Measurements from ENCODE around the gene ECEL1.

DNA sequence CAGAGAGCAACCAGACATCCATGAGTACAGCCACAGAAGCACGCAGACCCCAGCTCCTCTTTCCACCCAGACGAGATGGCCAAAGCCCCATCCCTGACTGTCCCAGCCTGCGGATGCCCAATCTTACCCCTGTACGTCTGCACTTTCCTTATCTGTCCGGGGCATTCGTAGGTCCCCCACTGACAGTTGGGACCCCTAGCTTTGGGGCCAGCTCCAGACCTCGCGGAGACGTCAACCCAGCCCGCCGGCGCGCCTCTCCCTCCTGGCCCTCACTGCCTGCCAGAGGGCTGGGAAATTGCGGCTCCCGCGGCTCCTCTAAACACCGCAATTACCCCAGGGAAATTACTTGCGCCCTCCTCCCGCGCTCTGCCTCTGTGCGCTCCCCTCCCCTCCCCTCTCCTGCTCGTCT, 2.3 kb downstream of the ECEL1 start:
- TF ChIP-seq, protein P1, sequence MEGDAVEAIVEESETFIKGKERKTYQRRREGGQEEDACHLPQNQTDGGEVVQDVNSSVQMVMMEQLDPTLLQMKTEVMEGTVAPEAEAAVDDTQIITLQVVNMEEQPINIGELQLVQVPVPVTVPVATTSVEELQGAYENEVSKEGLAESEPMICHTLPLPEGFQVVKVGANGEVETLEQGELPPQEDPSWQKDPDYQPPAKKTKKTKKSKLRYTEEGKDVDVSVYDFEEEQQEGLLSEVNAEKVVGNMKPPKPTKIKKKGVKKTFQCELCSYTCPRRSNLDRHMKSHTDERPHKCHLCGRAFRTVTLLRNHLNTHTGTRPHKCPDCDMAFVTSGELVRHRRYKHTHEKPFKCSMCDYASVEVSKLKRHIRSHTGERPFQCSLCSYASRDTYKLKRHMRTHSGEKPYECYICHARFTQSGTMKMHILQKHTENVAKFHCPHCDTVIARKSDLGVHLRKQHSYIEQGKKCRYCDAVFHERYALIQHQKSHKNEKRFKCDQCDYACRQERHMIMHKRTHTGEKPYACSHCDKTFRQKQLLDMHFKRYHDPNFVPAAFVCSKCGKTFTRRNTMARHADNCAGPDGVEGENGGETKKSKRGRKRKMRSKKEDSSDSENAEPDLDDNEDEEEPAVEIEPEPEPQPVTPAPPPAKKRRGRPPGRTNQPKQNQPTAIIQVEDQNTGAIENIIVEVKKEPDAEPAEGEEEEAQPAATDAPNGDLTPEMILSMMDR (IDR thresholded peaks at IDR 0.05), result no peak
- TF ChIP-seq POLR2A (IDR thresholded peaks at IDR 0.05), result no peak

Measured in uterus (tissue), 2 donors.